ENCODE data around the gene MGARP. TPM values are rescaled to one million over a fixed set of nuclear protein-coding genes. Genes with fewer than 3 reads are reported as not detected.

MGARP gene
- total RNA-seq, 1 donor from 2014 or later = 1.7 TPM

DNA sequence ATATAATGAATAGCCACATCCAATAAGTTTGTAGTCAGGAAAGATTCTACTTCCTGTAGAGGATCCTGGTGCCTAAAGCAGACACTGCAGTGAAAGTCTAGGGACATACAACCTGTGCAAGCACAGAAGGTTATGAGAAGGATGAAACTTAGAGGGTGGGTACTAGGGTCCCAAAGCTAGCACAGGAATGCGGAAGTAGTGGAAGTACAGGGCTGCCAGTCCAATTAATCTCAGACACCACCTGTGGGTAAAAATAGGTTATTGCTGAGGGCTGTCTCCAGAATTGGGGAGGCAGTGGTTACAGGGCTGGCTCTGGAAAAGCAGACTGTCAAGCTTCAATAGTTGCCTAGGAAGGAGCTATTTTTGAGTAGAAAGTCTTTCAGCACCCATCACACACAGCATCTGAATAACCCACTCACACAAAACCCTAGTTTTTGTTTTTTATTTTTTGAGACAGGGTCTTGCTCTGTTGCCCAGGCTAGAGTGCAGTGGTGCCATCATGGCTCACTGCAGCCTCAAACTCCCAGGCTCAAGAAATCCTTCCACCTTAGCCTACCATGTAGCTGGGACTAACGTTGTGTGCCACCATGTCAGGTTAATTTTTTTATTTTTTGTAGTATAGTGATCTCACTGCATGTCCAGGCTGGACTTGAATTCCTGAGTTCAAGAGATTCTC lies 52.2 kb downstream of the MGARP start:
- Mint-ChIP-seq H3K9me3 (no peaks in the 10 kb centered on the region), H3K4me3 (no peak overlapping the region), H3K27ac (no peak overlapping the region), H3K4me1 (ENCODE audit: unreplicated experiment) (peaks cover 4% of the 10 kb centered on the region), H3K27me3 (no peaks in the 10 kb centered on the region), H3K36me3 (no peaks in the 10 kb centered on the region)
- TF ChIP-seq, protein P1, sequence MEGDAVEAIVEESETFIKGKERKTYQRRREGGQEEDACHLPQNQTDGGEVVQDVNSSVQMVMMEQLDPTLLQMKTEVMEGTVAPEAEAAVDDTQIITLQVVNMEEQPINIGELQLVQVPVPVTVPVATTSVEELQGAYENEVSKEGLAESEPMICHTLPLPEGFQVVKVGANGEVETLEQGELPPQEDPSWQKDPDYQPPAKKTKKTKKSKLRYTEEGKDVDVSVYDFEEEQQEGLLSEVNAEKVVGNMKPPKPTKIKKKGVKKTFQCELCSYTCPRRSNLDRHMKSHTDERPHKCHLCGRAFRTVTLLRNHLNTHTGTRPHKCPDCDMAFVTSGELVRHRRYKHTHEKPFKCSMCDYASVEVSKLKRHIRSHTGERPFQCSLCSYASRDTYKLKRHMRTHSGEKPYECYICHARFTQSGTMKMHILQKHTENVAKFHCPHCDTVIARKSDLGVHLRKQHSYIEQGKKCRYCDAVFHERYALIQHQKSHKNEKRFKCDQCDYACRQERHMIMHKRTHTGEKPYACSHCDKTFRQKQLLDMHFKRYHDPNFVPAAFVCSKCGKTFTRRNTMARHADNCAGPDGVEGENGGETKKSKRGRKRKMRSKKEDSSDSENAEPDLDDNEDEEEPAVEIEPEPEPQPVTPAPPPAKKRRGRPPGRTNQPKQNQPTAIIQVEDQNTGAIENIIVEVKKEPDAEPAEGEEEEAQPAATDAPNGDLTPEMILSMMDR (conservative IDR thresholded peaks at IDR 0.05) = no peak
- no peak for DNase-seq (ENCODE audit: extremely low spot score, unreplicated experiment)

GRCh38 chr4:139223682-139224317 lies 56.2 kb downstream of the MGARP start:
- H3K36me3 Mint-ChIP-seq = no peaks in the 10 kb centered on the region
- H3K27ac Mint-ChIP-seq = no peak overlapping the region
- no peaks in the 10 kb centered on the region for H3K27me3 Mint-ChIP-seq
- no peak for DNase-seq (ENCODE audit: extremely low spot score, unreplicated experiment)
- no peaks in the 10 kb centered on the region for H3K9me3 Mint-ChIP-seq
- no peaks in the 10 kb centered on the region for H3K4me1 Mint-ChIP-seq (ENCODE audit: unreplicated experiment)
- TF ChIP-seq, protein P1 (conservative IDR thresholded peaks at IDR 0.05) = no peak
- no peak overlapping the region for H3K4me3 Mint-ChIP-seq

DNA sequence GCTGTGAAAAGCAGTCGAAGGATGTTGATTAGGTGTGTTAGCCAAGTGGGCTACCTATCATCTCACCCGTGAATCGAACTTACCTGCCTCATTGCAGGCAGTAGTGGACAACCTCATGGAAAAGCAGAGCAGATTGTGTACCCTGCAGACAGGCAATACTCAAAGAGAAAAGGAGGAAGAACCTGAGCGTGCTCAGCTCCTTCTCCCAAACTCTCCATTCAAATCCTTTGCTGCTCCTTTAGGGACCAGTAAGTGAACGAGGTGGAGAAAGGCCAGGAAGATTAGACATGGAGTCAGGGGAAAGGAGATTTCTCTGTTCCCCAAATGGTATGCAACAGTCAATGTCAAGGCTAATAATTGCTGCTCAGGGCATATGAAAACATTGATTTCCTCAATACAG lies 57.8 kb downstream of the MGARP start:
- H3K27ac Mint-ChIP-seq = no peak overlapping the region
- DNase-seq (ENCODE audit: extremely low spot score, unreplicated experiment) = no peak
- H3K9me3 Mint-ChIP-seq = no peaks in the 10 kb centered on the region
- TF ChIP-seq, protein P1 (conservative IDR thresholded peaks at IDR 0.05) = no peak
- no peaks in the 10 kb centered on the region for H3K27me3 Mint-ChIP-seq
- H3K36me3 Mint-ChIP-seq = no peaks in the 10 kb centered on the region
- H3K4me3 Mint-ChIP-seq = no peak overlapping the region
- no peaks in the 10 kb centered on the region for H3K4me1 Mint-ChIP-seq (ENCODE audit: unreplicated experiment)

- H3K27ac Mint-ChIP-seq = no peak overlapping the region
Observed at GRCh38 chr4:139221687-139222086, 58.3 kb downstream of the MGARP start.

DNA sequence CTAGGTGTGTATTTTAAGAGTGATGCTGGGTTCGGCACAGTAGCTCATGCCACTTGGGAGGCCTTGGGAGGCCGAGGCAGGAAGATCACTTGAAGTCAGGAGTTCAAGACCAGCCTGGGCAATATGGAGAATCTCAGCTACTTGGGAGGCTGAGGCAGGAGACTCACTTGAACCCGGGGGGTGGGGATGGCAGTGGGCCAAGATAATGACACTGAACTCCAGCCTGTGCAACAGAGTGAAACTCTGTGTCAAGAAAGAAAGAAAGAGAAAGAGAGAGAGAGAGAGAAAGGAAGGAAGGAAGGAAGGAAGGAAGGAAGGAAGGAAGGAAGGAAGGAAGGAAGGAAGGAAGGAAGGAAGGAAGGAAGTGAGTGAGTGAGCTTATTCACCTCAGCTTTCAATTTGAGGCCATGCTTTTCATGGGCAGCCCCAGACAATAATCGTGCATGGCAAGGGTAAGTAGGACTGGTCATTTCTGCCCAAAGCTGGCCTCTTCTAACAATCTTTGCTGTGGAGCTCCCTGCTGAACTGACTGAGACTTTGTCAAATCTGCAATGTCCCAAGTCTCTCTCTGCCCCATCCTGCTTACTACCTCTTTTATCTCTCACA lies 60.5 kb downstream of the MGARP start:
- H3K4me1 Mint-ChIP-seq (ENCODE audit: unreplicated experiment) = no peaks in the 10 kb centered on the region
- TF ChIP-seq, protein P1 (conservative IDR thresholded peaks at IDR 0.05) = no peak
- no peaks in the 10 kb centered on the region for H3K9me3 Mint-ChIP-seq
- H3K36me3 Mint-ChIP-seq = no peaks in the 10 kb centered on the region
- no peaks in the 10 kb centered on the region for H3K27me3 Mint-ChIP-seq
- no peak for DNase-seq (ENCODE audit: extremely low spot score, unreplicated experiment)
- no peak overlapping the region for H3K4me3 Mint-ChIP-seq
- no peak overlapping the region for H3K27ac Mint-ChIP-seq

More at GRCh38 chr4:139221687-139222086, 58.3 kb downstream of the MGARP start:
- no peaks in the 10 kb centered on the region for H3K36me3 Mint-ChIP-seq
- no peak overlapping the region for H3K4me3 Mint-ChIP-seq
- no peak for DNase-seq (ENCODE audit: extremely low spot score, unreplicated experiment)
- no peaks in the 10 kb centered on the region for H3K27me3 Mint-ChIP-seq
- H3K4me1 Mint-ChIP-seq (ENCODE audit: unreplicated experiment) = no peaks in the 10 kb centered on the region
- H3K9me3 Mint-ChIP-seq = no peaks in the 10 kb centered on the region
- TF ChIP-seq, protein P1 (conservative IDR thresholded peaks at IDR 0.05) = no peak

Other genes starting within 250 kb of the MGARP start
- gene ELF2, start 103.0 kb downstream of the MGARP start, total RNA-seq (ENCODE audit: low replicate concordance) = 41.8 and 42.1 TPM in 2 replicates
- 47.4 and 61.2 TPM in 2 replicates for gene NAA15, start 21.3 kb upstream of the MGARP start, total RNA-seq (ENCODE audit: low replicate concordance)
- gene NDUFC1, start 22.3 kb upstream of the MGARP start, total RNA-seq (ENCODE audit: low replicate concordance) = 47.2 and 56.1 TPM in 2 replicates
- 7.8 and 9.0 TPM in 2 replicates for gene RAB33B, start 173.9 kb upstream of the MGARP start, total RNA-seq (ENCODE audit: low replicate concordance)

All from type B pancreatic cell (in vitro differentiated cells).